GM18909 (cell line): ENCODE measurements around the gene TTC7B.

Experiments
- ATAC-seq: cut with Tn5 transposase; IDR thresholded peaks from one replicate; pipeline ENCODE4 v1.9.1; 2021; ENCODE audit warnings: mild to moderate bottlenecking; ENCODE audit not compliant: unreplicated experiment, poor library complexity

Gene TTC7B

DNA sequence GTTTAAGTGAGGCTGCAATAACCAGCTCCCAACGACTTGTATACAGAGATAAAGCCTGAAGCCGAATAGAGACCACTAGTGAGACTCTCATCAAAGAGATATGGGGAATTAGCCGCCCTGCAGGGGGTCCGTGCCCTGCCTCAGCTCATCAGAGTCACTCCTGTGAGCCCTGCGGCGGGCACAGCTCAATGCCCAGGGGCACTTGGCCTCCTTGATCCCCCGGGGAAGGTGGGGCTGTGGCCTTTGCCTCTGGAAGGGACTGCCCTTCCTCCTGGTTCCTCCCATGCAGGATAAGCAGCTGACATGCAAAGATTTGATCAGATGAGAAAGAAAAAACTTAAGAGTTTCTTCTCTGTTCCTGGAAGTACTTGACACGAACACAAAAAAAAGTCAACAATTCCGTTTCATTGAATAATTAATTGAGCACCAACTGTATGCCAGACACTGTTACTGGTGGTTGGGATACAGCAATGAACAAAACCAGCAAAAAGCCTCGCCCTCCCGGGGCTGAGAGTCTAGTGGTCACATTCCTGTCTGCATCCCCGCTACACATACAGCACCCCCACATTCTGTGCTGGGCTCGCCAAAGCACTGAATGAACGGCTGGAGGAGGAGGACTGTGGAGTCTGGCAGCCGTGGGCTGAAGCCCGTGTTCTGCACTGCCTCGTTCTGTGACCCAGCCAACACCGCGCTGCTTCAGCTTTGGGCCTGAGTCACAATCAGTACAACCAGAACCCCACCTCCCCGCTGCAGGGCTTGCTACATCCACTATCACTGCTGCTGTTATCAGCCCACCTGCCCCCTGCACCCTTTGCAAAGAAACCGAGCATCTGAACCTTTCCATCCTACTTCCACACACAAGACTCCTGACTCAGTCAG is 10.3 kb downstream of the TTC7B start:
- no peak for ATAC-seq

DNA sequence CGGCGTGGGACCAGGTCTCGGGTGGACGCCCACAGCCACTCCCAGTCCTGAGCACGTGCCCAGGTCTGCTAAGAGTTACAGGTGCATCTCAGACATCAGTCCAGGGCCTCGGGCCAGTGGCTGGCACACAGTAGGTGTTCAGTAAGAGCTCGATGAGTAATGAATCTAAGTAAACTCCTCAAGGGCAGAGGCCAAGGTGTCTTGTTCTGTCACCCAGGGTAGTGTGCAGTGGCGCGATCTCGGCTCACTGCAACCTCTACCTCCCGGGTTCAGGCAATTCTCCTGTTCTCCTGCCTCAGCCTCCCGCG is 11.2 kb downstream of the TTC7B start:
- ATAC-seq: no peak

DNA sequence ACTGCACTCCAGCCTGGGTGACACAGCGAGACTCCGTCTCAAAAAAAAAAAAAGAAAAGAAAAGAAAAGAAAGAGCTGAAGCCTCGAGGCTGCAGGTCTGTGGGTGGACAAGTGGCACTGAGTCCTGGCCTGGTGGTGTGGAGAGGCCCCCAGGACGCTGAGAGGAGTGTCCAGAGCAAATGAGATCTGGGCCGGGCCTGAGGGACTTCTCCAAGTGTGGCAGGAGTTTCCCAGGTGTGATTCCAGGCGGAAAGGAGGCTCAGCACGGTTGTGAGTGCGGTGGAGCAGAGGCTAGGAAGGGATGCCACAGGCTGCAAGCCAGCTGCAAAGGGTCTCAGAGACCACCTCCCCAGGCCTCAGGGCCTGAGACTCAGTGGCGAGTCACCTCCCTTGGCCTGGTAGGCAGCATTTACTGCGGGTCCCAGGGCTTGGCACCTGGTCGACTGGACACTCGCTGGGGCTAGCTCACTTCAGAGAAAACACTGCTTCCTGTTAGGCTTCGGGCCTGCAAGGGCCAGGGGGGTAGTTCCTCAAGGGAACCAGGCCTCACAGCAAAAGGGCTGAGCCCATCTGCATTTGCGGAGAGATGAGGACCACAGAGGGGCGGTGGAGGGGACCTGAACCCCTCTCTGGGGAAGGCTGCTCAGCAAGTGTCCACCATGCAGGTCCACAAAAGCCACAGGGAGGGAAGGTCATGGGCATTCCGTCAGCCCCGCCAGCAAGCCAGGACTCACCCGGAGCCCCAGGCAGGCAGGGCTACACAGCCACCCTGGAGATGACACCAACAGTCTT is 11.7 kb downstream of the TTC7B start:
- no peak for ATAC-seq

DNA sequence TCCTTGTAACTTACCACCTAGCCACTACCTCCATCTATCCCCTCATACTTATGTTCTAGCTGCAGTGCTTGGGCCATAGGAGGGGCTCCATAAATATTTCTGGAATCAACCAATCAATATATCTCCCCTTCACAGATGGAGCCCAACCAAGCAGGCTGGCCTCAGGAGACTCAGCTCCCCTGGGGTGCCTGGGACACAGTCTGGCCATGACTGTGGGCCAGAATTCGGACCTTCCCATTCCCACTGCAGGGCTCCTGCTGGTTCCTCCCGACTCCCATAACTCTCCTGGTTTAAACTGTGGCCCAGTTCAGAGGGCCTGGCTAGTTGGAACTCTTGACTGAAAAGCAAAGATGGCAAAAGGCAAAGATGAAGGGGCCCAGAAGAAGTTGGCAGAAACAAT is 13.0 kb downstream of the TTC7B start:
- no peak for ATAC-seq

DNA sequence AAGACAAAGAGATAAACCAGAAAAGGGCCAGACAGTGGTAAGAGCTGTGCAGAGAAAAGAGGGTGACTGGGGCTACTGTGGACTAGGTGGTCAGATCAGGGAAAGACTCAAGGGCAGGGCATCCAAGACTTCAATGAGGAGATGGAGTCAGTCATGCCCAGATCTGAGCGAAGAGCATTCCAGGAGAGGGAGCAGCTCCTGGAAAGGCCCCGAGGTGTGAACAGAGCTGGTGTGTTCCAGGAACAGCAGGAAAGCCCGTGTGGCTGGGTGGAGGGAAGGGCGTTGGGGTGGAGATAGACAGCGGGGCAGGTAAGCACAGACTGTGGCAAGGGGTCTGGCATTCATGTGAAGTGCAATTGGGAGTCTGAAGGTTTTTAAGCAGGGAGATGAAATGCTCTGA is 16.8 kb downstream of the TTC7B start:
- no peak for ATAC-seq

DNA sequence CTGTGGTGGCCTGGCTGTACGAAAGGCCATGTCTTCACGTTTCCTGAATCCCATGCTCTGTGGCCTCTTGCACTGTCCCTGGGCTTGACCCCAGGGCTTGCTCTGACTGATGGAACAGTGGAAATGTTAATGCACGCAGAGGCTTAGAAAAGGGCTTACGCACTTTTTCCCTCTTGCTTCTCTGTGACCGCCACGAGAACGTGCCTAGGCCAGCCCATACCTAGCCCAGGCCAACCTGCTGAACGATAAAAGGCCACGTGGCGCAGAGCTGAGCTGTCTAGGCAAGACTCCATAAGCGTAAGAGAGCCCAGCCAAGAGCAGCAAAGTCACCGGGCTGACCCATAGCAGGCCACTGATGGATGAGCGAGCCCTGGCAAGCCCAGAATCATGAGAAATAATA is 18.3 kb downstream of the TTC7B start:
- no peak for ATAC-seq

DNA sequence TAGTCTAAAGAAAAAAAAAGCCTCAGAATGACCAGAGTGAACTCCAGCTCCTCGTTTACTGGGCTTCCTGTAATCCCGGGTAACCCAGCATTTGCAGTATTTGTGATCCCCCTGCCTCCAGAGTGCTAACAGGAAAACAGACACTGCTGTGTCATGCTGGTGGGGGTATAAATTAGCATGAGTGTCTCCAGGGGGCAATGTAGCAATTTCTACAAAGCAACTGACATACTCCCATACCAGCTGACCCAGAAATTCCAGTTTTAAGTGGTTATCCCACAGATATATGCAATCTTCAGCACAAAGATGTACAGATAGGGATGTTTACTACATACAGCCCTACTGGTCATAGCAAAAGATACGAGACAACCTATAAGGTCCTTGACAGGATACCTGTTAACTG is 18.8 kb downstream of the TTC7B start:
- ATAC-seq: no peak

DNA sequence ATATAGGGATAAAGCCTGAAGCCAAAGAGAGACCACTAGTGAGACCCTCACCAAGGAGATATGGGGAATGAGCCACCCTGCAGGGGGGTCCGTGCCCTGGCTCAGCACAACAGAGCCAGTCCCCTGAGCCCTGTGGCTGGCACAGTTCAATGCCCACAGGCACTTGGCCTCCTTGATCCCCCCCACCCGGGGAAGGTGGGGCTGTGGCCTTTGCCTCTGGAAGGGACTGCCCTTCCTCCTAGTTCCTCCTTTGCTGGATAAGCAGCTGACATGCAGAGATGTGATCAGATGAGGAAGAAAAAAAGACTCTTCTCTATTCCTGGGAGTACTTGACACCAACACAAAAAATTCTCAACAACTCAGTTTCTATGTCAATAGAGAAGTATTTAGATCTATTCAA is 19.9 kb downstream of the TTC7B start:
- no peak for ATAC-seq

DNA sequence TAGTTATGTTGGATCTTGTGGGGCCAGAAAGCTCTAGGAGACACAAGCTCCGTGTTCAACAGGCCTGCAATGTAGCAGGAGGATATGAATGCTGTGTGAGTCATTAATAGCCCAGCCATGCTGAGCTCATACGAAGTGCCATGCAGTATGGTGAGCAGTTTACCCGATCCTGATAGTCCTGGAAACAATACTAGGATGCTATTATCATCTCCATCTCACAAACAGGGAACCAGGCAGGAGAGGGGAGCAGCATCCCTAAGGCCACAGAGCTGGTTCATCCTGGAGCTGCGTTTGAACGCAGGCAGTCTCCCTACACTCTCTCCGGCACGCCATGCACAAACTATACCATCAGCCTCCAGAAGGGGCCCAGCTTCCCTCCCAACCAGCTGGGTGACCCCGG is 20.5 kb downstream of the TTC7B start:
- no peak for ATAC-seq

DNA sequence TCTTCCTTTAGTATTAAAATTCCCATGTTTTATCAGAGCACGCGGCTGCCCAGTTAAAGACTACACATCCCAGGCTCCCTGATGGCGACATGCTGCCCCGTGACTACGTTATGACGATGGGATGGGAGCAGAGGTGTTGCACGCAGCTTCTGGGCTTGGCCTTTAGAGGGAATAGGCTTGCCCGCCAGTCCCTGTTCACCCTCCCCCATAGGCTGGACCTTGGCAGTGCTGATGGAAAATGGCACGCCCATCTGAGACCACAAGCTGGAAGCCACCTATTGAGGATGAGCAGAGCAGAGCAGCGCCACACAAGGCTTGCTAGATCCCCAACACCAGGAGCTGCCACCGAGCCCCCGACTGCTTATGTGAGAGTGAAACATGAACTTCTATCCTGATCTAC is 24.7 kb downstream of the TTC7B start:
- ATAC-seq: no peak

DNA sequence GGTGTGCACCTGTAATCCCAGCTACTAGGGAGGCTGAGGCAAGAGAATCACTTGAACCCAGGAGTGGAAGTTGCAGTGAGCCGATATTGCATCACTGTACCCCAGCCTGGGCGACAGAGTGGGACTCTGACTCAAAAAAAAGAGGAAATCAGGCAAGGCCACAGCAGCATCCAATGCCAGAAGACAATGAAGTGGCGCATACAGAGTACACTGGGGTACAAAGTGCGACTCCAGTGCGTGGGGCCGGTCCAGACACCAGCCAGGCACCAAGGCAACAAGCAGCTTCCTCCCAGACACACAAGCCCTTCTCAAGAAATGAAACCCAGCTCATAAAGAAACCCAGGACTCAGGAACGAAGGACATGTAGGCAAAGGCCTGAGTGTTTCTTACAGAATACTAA is 28.2 kb downstream of the TTC7B start:
- no peak for ATAC-seq

DNA sequence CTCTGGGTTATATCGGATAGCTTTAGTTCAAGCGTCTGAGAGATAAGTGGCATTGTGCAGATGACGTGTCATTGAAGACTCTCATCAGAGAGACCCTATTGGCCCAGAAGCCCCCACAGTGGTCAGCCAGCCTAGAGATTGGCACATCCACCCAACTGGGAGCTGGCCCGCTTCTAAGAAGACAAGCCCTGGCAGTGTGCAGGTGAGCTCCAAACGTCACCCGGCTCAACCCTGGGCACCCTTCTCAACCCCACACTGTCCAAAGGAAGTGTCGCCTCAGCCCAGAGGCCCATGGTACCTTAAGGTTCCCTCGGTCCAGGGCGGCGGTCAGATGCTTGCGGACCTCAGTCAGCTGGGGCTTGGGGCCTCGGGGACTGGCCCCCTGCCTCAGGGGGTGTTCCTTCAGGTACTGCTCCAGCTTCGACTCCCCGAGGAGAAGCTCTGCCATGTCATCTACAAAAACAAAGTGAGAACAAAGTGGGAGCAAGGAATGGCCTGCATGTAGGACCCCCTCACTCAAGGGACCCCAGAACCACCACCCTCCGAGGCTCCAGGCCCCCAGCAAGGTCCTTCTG is 30.3 kb downstream of the TTC7B start:
- ATAC-seq: no peak

DNA sequence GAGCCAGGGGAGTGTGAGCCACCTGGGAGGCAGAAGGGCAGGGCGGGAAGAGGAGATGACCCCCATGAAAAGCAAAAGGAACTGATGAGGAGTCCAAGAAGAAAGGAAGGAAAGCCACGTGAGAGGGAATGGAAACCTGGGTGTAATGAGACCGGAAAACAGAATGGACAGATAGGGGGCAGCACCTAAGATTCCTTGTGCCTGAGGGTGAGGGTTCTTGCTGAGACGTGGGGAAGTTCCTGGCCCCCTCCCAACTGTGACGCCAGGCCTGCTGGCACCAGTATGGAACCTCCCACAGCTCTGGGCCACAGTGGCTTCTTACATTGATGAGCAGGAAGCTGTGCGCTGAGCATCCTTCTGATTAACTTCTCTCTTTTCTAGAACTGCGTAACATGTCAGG is 30.8 kb downstream of the TTC7B start:
- ATAC-seq: no peak

DNA sequence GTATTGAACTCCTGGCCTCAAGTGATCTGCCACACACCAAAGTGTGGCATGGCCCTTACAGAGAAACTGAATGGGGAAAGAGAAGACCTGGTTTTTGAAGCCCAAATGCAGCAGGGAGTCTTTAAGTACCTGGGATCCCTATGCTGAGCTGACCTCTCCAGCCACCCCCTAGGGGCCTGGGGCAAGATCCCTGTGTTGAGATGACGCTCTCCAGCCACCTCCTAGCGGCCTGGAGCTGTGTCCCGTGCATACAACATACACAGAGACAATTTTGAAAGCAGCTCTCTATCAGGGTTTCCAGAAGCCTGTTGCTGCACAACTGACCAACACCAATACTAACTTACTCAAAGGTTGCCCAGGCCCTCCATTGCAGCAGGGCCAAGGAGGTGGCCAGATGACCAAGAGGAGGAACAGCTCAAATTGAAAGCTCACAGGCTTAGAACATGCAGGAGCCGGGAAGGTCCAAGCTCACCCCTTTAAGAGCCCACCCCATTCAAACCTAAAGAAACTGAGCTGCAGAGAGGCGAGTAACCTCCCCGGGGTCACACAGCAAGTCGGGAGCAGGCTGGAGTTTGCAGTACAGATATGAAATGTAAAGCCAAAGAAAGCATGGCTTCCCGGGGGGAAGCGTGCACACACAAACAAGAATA is 31.5 kb downstream of the TTC7B start:
- no peak for ATAC-seq

DNA sequence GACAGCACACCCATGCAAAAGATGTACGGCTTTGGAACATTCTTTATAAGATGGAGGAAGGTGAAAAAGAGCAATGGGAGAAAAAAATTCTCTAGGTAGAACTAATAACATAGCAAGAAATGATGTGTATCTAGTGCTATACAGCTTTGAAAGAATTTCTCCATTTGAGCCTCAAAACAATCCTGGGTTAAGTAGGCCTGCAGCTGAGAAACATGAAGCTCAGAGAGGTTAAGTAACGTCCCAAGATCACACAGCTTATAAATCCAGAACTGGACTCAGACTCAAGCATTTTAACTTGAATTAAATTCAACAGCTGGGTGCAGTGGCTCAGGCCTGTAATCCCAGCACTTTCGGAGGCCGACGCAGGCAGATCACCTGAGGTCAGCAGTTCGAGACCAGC is 32.9 kb downstream of the TTC7B start:
- no peak for ATAC-seq

DNA sequence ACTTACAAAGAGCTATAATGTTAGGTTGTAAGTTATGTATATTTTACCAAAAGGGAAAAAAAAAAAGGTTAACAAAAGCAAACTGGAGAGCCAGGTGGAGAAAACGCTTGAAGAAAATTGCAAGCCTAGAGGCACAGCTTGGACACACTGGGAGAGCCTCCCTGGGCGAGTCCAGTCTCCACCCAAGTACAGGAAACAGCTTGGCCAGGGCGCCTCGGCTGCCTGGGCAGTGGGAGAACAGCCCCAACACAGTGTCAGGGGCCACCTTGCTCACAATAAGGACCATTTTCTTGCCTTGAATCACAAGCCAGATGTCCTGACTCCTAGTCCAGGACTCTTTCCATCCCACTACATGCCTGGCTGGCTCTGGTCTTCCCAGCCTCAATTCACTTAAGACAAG is 33.3 kb downstream of the TTC7B start:
- no peak for ATAC-seq

DNA sequence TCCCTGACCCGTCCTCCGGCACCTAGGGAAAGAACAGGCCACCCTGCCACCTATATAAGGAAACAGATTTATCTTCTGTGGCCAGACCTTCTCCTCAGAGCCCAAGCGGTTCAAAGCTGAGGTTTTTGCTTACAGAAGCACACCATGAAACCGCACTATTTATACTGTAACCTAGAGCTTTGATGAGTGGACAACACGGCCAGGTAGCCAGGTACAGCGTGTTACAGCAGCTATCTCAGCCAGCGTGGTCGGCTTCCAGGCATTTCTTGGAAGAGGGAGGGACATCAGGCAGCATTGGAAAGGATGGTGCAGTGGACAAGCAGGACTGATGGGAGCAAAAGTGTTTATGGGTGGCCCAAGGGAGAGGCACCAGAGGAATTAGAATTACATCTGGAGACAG is 34.4 kb downstream of the TTC7B start:
- no peak for ATAC-seq

DNA sequence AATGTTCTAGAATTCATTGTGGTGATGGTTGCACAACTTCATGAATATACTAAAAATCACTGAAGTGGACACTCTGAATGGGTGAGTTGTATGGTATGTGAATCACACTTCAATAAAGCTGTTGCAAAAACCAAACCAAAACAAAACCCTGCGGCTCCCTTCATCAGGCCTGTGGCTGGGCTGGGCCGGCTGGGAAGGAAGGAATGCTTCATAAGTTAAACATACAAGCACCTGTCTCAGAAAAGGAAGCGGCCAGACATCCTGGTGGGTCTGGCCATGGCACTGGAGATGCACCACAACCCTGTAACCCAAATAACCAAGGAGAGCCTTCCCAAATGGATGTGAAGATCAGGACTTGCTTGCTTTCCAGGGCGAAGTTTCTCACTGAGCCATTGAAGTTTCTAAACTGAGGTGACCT is 34.9 kb downstream of the TTC7B start:
- no peak for ATAC-seq

DNA sequence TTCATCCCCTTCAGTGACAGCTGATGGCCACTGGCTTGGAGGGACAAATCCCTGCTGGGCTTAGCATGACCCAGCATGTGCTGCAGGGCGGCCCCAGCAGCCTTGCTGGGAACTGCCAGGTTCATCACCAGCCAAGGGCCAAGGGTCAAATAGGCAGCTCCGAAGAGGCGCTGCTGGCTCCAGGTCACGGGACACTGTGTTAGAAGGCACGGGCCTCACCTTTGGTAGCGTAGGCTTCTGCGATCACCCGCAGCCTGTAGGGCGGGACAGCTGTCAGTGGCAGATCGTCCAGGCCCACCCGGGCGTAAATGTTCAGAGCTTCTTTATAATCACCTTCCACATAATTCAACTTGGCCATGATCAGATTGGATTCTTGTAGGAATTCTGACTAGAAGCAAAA is 35.7 kb downstream of the TTC7B start:
- no peak for ATAC-seq

DNA sequence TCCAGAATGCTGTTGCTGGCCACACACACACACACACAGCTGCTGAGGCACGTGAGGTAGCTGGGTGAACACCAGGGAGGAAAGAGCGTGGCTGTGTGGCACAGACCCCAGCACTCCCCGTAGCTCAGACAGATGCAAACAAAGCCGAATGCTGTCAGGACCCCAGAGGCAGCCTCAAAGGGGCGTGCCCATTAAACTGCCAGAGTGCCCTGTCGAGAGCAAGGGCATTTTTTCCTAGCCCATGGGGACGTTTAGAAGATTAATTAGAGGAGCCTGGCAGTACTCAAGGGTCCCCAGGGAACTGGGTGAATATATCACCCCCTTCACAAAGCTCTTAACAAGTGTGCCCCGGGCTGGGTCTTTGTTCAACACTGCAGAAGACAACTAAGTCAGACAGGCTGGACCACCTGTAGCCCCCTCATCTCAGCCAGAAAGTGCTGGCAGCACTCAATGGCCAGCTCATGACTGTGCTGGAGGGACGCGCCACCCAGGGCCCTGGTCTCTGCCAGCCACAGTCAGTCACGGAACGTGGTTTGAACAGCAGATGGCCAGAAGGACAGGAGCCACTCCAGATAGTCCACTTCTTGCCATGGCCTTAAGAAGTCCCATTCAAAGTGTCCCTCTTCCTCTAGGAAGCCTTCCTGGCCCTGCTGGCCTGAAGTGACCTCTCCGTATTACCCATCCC is 37.5 kb downstream of the TTC7B start:
- ATAC-seq: no peak
